ENCODE results near the gene ADSS1.

- TF ChIP-seq CTCF (IDR thresholded peaks at IDR 0.05) (no peak), POLR2A (IDR thresholded peaks at IDR 0.05) (no peak)
Measured at GRCh38 chr14:104734991-104735779, 11.2 kb downstream of the ADSS1 start.

All from esophagus squamous epithelium (tissue), 4 donors.